ELR (cell line): ENCODE measurements around the gene DMRTA2.
A peak's percentile ranks its signal among the peaks of the same experiment; 100 is the strongest.
"Not testable (repeated sequence)": the region's sequence is repeated elsewhere in the genome, so short reads cannot be mapped to it uniquely, and the experiment has no call there.

Source experiments
- DNase-seq: peaks from one replicate; pipeline ENCODE4 v3.0.0-alpha.2; 2015; ENCODE audit warnings: low read depth

Gene DMRTA2

GRCh38 chr1:50381551-50381950 is 41.7 kb downstream of the DMRTA2 start:
- not testable (repeated sequence) for DNase-seq

- DNase-seq, result no peak
Measured at GRCh38 chr1:50378770-50379169, 44.5 kb downstream of the DMRTA2 start.

DNA sequence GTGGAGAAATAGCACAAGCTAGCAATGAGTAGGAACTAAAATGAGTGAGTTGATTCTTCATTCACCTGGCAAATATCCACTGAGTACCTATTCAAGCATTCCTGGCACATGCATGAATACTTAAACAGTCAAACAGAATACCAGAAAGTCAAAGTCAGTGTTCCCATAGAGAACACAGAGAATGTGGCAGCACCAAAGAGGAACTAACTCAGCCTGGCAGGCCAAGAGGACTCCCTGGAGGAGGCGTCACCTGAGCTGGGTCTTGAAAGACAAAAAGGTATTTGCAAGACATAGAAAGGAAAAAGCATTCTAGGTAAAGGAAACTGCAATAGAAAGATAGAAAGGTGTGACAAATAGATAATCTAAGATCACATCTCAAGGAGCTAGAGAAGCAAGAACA is 49.7 kb downstream of the DMRTA2 start:
- no peak for DNase-seq

- no peak for DNase-seq
Measured at GRCh38 chr1:50371749-50372148, 51.5 kb downstream of the DMRTA2 start.

- peak; percentile 11 for DNase-seq
Measured at GRCh38 chr1:50369830-50370229, 53.4 kb downstream of the DMRTA2 start.

DNA sequence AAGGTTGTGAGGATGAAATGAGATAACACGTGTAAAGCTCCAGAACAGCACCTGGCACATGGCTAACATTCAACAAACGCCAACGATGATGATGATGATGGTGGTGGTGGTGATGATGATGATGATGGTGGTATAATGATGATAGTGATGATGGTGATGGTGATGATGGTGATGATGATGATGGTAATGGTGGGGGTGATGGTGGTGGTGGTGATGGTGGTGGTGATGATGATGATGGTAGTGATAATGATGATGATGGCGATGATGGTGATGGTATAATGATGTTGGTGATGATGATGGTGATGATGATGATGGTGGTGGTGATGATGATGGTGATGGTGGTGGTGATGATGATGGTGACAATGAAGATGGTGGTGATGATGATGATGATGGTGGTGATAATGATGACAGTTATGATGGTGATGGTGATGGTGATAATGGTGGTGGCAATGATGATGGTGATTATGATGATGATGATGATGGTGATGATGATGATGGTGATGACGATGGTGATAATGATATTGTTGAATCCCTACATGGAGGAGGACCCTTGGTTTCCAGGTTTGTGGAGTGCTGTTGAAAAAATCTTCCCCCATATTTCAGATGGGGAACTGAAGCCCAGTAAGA is 54.1 kb downstream of the DMRTA2 start:
- DNase-seq, result no peak

- DNase-seq, result peak; percentile 33
Measured at GRCh38 chr1:50368179-50369007, 54.9 kb downstream of the DMRTA2 start.
